GM12878 (cell line): ENCODE measurements around the gene CD164L2. TPM values are rescaled to one million over a fixed set of nuclear protein-coding genes. Genes with fewer than 3 reads are reported as not detected.

Source experiments
- BCL3 ChIP-seq: IDR thresholded peaks from 2 replicates; pipeline ENCODE4 v1.6.1; 2011; ENCODE audit warnings: borderline replicate concordance, low read depth, mild to moderate bottlenecking, moderate library complexity, low read length; ENCODE audit not compliant: insufficient read depth, poor library complexity, severe bottlenecking
- CBFB ChIP-seq: IDR thresholded peaks from 2 replicates; pipeline ENCODE4 v1.6.1; 2016; ENCODE audit warnings: antibody characterized with exemption, low read depth
- DPF2 ChIP-seq: fragments of 450-650 bp; IDR thresholded peaks from 2 replicates; pipeline ENCODE4 v1.6.1; 2017; ENCODE audit warnings: mild to moderate bottlenecking
- EZH2 ChIP-seq: IDR thresholded peaks from 2 replicates; pipeline ENCODE4 v1.6.1; 2012; ENCODE audit warnings: low read depth, mild to moderate bottlenecking, control low read depth, inconsistent platforms, low read length, borderline replicate concordance; ENCODE audit not compliant: control insufficient read depth
- MAX ChIP-seq: IDR thresholded peaks from 2 replicates; pipeline ENCODE4 v1.6.1; 2012; ENCODE audit warnings: low read depth, low read length, improper control_type of control experiment
- MEF2A ChIP-seq: IDR thresholded peaks from 2 replicates; pipeline ENCODE4 v1.6.1; 2011; ENCODE audit warnings: low read depth, mild to moderate bottlenecking, low read length, moderate library complexity; ENCODE audit not compliant: insufficient read depth
- PML ChIP-seq: IDR thresholded peaks from 2 replicates; pipeline ENCODE4 v1.6.1; 2012; ENCODE audit warnings: low read length, inconsistent platforms
- POLR2AphosphoS2 ChIP-seq: IDR thresholded peaks from 2 replicates; pipeline ENCODE4 v1.6.1; 2011; ENCODE audit warnings: low read depth, mild to moderate bottlenecking, low read length, improper control_type of control experiment, moderate library complexity
- RAD21 ChIP-seq: IDR thresholded peaks from 2 replicates; pipeline ENCODE4 v1.6.1; 2011; ENCODE audit warnings: mild to moderate bottlenecking, low read depth, low read length, moderate library complexity; ENCODE audit not compliant: insufficient read depth
- RAD51 ChIP-seq: fragments of 450-650 bp; IDR thresholded peaks from 2 replicates; pipeline ENCODE4 v1.6.1; 2016; ENCODE audit warnings: moderate library complexity, mild to moderate bottlenecking, inconsistent platforms
- RUNX3 ChIP-seq: IDR thresholded peaks from 2 replicates; pipeline ENCODE4 v1.6.1; 2012; ENCODE audit warnings: low read length, inconsistent platforms
- SREBF2 ChIP-seq: IDR thresholded peaks from 2 replicates; pipeline ENCODE4 v1.6.1; 2012; ENCODE audit warnings: mild to moderate bottlenecking, low read length
- STAT3 ChIP-seq: IDR thresholded peaks from 2 replicates; pipeline ENCODE4 v1.6.1; 2011; ENCODE audit warnings: low read depth, low read length, improper control_type of control experiment
- ZBTB40 ChIP-seq: fragments of 450-650 bp; IDR thresholded peaks from 2 replicates; pipeline ENCODE4 v1.6.1; 2016; ENCODE audit warnings: mild to moderate bottlenecking, moderate library complexity, borderline replicate concordance
- polyA plus RNA-seq, 11 experiments: library from polyadenylated mRNA; depleted of rRNA in 4 of 11; unstranded in 6 of 11; stranded (reverse) in 5 of 11; fragments of >200 nt; fragmentation: Nextera tagmentation in 4 of 11; fragmentation: Illumina TruSeq in 1 of 11; extraction: Ambion mirVana in 4 of 11; extraction: Trizol in 1 of 11; gene quantifications; 1 replicate in 1 of 11; 2 replicates in 10 of 11; pipeline versions ENCODE4 v1.2.1 to v1.2.3, GENCODE V29; 2011 to 2016; ENCODE audit warnings: inconsistent platforms in 2 of 11, missing spikeins in 2 of 11, low read depth in 1 of 11
- total RNA-seq, 4 experiments: library from RNA; depleted of rRNA in 3 of 4; stranded (reverse); fragments of >200 nt in 3 of 4; fragmentation: Illumina TruSeq in 1 of 4; extraction: Trizol in 1 of 4; gene quantifications; 2 replicates each; pipeline versions ENCODE4 v1.2.1 to v1.2.3, GENCODE V29; 2013 to 2021
- TF ChIP-seq, protein P1 (sequence below): fragments of 450-650 bp; formaldehyde crosslinking; IDR thresholded peaks from 2 replicates; pipeline ENCODE4 v1.4.0; 2020; ENCODE audit warnings: mild to moderate bottlenecking, moderate library complexity
- TF ChIP-seq, protein P2 (sequence below): IDR thresholded peaks from 2 replicates; pipeline ENCODE4 v1.6.1; 2012; ENCODE audit warnings: low read depth, low read length, improper control_type of control experiment

The CD164L2 gene
- total and polyA plus RNA-seq, 10 of the 15 experiments (the other 5 are each of a cell fraction or from before 2014, with no cell fraction given), result not detected

- TF ChIP-seq, protein P1, sequence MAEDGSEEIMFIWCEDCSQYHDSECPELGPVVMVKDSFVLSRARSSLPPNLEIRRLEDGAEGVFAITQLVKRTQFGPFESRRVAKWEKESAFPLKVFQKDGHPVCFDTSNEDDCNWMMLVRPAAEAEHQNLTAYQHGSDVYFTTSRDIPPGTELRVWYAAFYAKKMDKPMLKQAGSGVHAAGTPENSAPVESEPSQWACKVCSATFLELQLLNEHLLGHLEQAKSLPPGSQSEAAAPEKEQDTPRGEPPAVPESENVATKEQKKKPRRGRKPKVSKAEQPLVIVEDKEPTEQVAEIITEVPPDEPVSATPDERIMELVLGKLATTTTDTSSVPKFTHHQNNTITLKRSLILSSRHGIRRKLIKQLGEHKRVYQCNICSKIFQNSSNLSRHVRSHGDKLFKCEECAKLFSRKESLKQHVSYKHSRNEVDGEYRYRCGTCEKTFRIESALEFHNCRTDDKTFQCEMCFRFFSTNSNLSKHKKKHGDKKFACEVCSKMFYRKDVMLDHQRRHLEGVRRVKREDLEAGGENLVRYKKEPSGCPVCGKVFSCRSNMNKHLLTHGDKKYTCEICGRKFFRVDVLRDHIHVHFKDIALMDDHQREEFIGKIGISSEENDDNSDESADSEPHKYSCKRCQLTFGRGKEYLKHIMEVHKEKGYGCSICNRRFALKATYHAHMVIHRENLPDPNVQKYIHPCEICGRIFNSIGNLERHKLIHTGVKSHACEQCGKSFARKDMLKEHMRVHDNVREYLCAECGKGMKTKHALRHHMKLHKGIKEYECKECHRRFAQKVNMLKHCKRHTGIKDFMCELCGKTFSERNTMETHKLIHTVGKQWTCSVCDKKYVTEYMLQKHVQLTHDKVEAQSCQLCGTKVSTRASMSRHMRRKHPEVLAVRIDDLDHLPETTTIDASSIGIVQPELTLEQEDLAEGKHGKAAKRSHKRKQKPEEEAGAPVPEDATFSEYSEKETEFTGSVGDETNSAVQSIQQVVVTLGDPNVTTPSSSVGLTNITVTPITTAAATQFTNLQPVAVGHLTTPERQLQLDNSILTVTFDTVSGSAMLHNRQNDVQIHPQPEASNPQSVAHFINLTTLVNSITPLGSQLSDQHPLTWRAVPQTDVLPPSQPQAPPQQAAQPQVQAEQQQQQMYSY (CRISPR knock-in tag), result no peak
- TF ChIP-seq POLR2AphosphoS2 (no peak), MEF2A (no peak), SREBF2 (no peak), DPF2 (0 out of 2 replicates have a peak, but pooled peaks have one; percentile 25), RAD21 (peak; percentile 49), PML (no peak), CBFB (no peak), EZH2 (no peak), MAX (no peak), STAT3 (no peak), BCL3 (no peak), RAD51 (no peak), RUNX3 (peak; percentile 32; the same call in 1 of the 2 replicates), ZBTB40 (no peak)
- TF ChIP-seq, protein P2, sequence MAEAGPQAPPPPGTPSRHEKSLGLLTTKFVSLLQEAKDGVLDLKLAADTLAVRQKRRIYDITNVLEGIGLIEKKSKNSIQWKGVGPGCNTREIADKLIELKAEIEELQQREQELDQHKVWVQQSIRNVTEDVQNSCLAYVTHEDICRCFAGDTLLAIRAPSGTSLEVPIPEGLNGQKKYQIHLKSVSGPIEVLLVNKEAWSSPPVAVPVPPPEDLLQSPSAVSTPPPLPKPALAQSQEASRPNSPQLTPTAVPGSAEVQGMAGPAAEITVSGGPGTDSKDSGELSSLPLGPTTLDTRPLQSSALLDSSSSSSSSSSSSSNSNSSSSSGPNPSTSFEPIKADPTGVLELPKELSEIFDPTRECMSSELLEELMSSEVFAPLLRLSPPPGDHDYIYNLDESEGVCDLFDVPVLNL, result no peak
These were observed 25.7 kb downstream of the CD164L2 start (continued) for GRCh38 chr1:27357281-27358037.
